Cardiac muscle cell (in vitro differentiated cells and primary cell): ENCODE measurements around the gene CRTC1. TPM values are rescaled to one million over a fixed set of nuclear protein-coding genes. Genes with fewer than 3 reads are reported as not detected.

Experiments
- DNase-seq, 2 donors: peaks; one replicate each; pipeline versions ENCODE4 v3.0.0 to v3.0.0-alpha.2; 2010 to 2017; ENCODE audit warnings: low read depth in 1 of 2, low spot score in 1 of 2
- H3K27ac ChIP-seq: fragments of 200-600 bp; sonication (generic); 2 replicates; pipeline ENCODE4 v1.5.1; 2016
- H3K27me3 ChIP-seq: fragments of 200-600 bp; sonication (generic); 2 replicates; pipeline ENCODE4 v1.6.0; 2016; ENCODE audit warnings: control low read depth
- H3K36me3 ChIP-seq: fragments of 200-600 bp; sonication (generic); 2 replicates; pipeline ENCODE4 v1.5.1; 2016; ENCODE audit warnings: control low read depth
- H3K4me1 ChIP-seq: fragments of 200-600 bp; sonication (generic); 2 replicates; pipeline ENCODE4 v1.8.1; 2017; ENCODE audit warnings: low read depth, mild to moderate bottlenecking, mixed run types
- H3K4me3 ChIP-seq: fragments of 200-600 bp; sonication (generic); 2 replicates; pipeline ENCODE4 v1.5.1; 2016; ENCODE audit warnings: mild to moderate bottlenecking
- H3K9me3 ChIP-seq: fragments of 200-600 bp; sonication (generic); 2 replicates; pipeline ENCODE4 v1.5.1; 2017; ENCODE audit warnings: low read depth, mild to moderate bottlenecking, control low read depth
- CTCF ChIP-seq: IDR thresholded peaks from 2 replicates; pipeline ENCODE4 v1.5.1; 2012; ENCODE audit warnings: low read depth, mild to moderate bottlenecking, low read length
- polyA plus RNA-seq: library from polyadenylated mRNA; unstranded; fragments of >200 nt; fragmentation: Nextera tagmentation; extraction: Ambion mirVana; gene quantifications from 2 replicates; pipeline ENCODE4 v1.2.1, GENCODE V29; 2016
- total RNA-seq: library from RNA; depleted of rRNA; stranded (reverse); fragments of >200 nt; gene quantifications from 2 replicates; pipeline ENCODE4 v1.2.3, GENCODE V29; 2016

Gene CRTC1
- total and polyA plus RNA-seq, 2 experiments from 2014 or later, result 4.0 to 13.8 TPM

- Histone ChIP-seq H3K36me3 (no peaks in the 10 kb centered on the region), H3K4me1 (no peaks in the 10 kb centered on the region), H3K27ac (no peak overlapping the region), H3K4me3 (no peak overlapping the region), H3K27me3 (peaks cover 39% of the 10 kb centered on the region), H3K9me3 (no peaks in the 10 kb centered on the region)
- peak; percentile 49 for TF ChIP-seq CTCF
- DNase-seq, result peak in 1 of 2 donors; percentile 50
These were observed 92.8 kb downstream of the CRTC1 start for GRCh38 chr19:18776288-18776594.

- H3K9me3 ChIP-seq, result no peaks in the 10 kb centered on the region
- no peak for TF ChIP-seq CTCF
- peak in 1 of 2 donors; percentile 30 for DNase-seq
- no peaks in the 10 kb centered on the region for H3K36me3 ChIP-seq
- H3K4me3 ChIP-seq, result no peak overlapping the region
- no peaks in the 10 kb centered on the region for H3K4me1 ChIP-seq
- no peak overlapping the region for H3K27ac ChIP-seq
- peaks cover 42% of the 10 kb centered on the region for H3K27me3 ChIP-seq
These were observed 93.3 kb downstream of the CRTC1 start for GRCh38 chr19:18776736-18777135.

- H3K9me3 ChIP-seq, result no peaks in the 10 kb centered on the region
- H3K4me3 ChIP-seq, result no peak overlapping the region
- no peak for DNase-seq
- H3K36me3 ChIP-seq, result no peaks in the 10 kb centered on the region
- no peak for TF ChIP-seq CTCF
- H3K27ac ChIP-seq, result no peak overlapping the region
- peaks cover 45% of the 10 kb centered on the region for H3K27me3 ChIP-seq
- no peaks in the 10 kb centered on the region for H3K4me1 ChIP-seq
These were observed 94.0 kb downstream of the CRTC1 start for GRCh38 chr19:18777301-18778075.

GRCh38 chr19:18778076-18778389 is 94.6 kb downstream of the CRTC1 start:
- no peak overlapping the region for H3K27ac ChIP-seq
- H3K4me1 ChIP-seq, result no peaks in the 10 kb centered on the region
- DNase-seq, result no peak
- TF ChIP-seq CTCF, result no peak
- H3K27me3 ChIP-seq, result peaks cover 50% of the 10 kb centered on the region
- no peak overlapping the region for H3K4me3 ChIP-seq
- no peaks in the 10 kb centered on the region for H3K9me3 ChIP-seq
- H3K36me3 ChIP-seq, result no peaks in the 10 kb centered on the region

- Histone ChIP-seq H3K4me3 (no peak overlapping the region), H3K36me3 (no peaks in the 10 kb centered on the region), H3K4me1 (no peaks in the 10 kb centered on the region), H3K27me3 (peaks cover 57% of the 10 kb centered on the region), H3K27ac (no peak overlapping the region), H3K9me3 (no peaks in the 10 kb centered on the region)
- no peak for DNase-seq
- TF ChIP-seq CTCF, result no peak
These were observed 95.5 kb downstream of the CRTC1 start for GRCh38 chr19:18778826-18779495.
